K562 treated with DMSO at 1 percent for 48 hours (cell line): ENCODE measurements around the gene FSHR. TPM values are rescaled to one million over a fixed set of nuclear protein-coding genes. Genes with fewer than 3 reads are reported as not detected.

ENCODE experiments used
- total RNA-seq: library from RNA; unstranded; fragments of 300-600 nt; gene quantifications from 2 replicates; pipeline ENCODE4 v1.2.3, GENCODE V29; 2022; ENCODE audit warnings: low replicate concordance; ENCODE audit errors: extremely low read depth

FSHR gene
- not detected in 2 replicates for total RNA-seq

DNA sequence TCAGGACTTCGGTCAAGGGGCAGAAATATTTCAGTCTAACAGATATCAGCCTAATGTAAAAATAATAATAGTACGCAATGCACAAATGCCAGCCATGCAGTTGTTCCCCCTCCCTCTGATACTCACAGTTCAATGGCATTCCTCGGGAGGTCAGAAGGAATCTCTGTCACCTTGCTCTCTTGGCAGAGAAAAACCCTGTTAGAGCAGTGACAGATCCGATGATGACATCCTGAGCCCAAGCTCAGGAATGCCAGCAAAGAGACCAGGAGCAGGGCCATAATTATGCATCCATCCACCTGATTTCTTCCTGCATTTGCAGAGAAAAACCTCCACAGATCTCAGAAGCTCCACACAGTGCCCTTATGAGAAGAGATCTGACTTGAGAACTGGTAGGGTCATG, at the start of gene FSHR:
Gene FSHR (minus strand): TSS at position 376 of the 400 bp plus-strand sequence. CDS start 98 bp downstream, at position 278.

